GM13976 (cell line): ENCODE results near the gene S100G.

Experiments used
- DNase-seq: peaks from one replicate; pipeline ENCODE4 v3.0.0; 2012; ENCODE audit warnings: low spot score
- in situ Hi-C: fragments of 300-500 bp; cut with MboI; formaldehyde crosslinking; loops from one replicate; pipeline ENCODE4 v1.12.0; 2022; ENCODE audit warnings: low sequenced_read_pairs, mixed read lengths, inconsistent platforms; ENCODE audit not compliant: unreplicated experiment
- TF ChIP-seq, protein P1 (sequence below): IDR thresholded peaks from 2 replicates; pipeline ENCODE4 v1.5.1; 2012; ENCODE audit warnings: borderline replicate concordance, mild to moderate bottlenecking; ENCODE audit not compliant: insufficient read depth; ENCODE audit errors: extremely low read depth, missing control alignments, control extremely low read depth

Gene S100G

DNA sequence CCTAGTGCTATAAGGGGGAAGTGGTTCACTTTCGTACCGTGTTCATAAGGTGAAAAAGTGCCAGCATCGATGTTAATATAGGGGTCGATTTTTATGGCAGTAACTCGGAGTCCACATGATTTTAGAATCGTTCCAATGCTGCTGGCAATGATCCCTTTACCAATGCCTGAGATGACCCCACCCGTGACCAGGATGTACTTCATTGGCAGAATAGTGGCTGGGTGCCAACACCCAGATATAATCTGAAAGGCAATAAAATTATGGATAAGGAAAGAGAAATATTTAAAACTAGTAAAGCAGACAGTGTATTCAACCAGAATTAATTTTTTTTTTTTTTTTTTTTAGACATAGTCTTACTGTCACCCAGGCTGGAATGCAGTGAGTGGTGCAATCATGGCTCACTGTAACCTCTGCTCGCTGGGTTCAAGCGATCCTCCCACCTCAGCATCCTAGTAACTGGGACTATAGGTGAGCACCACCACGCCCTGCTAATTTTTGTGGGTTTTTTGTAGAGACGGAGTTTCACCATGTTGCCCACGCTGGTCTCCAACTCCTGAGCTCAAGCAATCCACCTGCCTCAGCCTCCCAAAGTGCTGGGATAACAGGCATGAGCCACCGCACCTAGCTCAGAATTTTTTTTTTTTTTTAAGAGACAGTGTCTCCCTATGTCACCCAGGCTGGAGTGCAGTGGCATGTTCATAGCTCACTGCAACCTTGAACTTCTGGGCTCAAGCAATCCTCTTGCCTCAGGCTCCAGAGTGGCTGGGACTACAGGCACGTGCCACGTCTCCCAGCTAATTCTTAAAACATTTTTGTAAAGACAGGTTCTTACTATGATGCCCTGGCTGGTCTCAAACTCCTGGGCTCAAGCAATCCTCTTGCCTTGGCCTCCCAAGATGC lies 53.0 kb downstream of the S100G start:
- no peak for DNase-seq
- TF ChIP-seq, protein P1, sequence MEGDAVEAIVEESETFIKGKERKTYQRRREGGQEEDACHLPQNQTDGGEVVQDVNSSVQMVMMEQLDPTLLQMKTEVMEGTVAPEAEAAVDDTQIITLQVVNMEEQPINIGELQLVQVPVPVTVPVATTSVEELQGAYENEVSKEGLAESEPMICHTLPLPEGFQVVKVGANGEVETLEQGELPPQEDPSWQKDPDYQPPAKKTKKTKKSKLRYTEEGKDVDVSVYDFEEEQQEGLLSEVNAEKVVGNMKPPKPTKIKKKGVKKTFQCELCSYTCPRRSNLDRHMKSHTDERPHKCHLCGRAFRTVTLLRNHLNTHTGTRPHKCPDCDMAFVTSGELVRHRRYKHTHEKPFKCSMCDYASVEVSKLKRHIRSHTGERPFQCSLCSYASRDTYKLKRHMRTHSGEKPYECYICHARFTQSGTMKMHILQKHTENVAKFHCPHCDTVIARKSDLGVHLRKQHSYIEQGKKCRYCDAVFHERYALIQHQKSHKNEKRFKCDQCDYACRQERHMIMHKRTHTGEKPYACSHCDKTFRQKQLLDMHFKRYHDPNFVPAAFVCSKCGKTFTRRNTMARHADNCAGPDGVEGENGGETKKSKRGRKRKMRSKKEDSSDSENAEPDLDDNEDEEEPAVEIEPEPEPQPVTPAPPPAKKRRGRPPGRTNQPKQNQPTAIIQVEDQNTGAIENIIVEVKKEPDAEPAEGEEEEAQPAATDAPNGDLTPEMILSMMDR, result no peak
- in situ Hi-C loops, result no loop called here
